Midbrain (tissue), 1 donor: ENCODE data around the gene PTPRK.

Source experiments
- DNase-seq: peaks from one replicate; lab custom pipeline; 2025; lab: John Stamatoyannopoulos, UW

Gene PTPRK

GRCh38 chr6:128515550-128516513, 4.6 kb downstream of the PTPRK start:
- peak; percentile 30 for DNase-seq

DNA sequence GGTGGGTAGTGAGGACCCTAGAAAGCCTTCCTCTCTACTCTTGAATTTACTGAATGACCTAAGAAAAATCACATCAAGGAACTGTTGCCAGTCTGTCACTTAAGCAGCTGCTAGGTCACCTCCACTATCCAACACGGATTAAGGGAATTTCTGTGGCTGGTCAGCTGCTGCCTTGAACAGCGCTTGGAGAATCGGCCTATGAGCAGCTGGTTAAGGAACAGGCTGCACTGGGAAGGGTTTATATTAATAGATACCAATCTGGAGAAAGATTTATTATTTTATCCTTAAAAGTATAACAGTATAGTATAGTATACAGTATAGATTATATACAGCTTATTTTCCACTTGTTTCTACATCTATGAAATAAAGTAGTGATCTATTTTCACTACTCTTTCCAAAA, 6.5 kb downstream of the PTPRK start:
- DNase-seq = peak; percentile 13

GRCh38 chr6:128512296-128512695, 8.1 kb downstream of the PTPRK start:
- DNase-seq = no peak

DNA sequence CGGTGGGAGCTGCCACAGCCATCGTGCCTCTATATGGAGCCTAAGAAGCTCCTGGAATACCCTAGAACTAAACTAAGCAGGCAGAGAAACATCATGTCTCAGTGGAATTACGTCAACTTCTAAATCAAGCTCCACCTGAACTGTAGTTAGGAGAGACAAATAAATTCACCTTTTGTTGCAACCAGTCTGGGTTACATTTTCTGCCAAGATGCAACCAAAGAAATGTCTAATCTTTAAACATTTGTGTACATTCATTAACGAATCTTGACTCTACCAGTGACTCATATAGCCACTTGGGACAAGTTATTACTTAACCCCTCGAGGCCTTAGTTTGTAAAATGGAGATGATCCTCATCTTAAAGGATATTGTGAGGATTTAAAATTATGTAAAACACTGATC, 8.9 kb downstream of the PTPRK start:
- DNase-seq = no peak

- DNase-seq = no peak
These were observed 10.7 kb downstream of the PTPRK start for GRCh38 chr6:128509709-128510108.

GRCh38 chr6:128508588-128509296, 11.7 kb downstream of the PTPRK start:
- peak; percentile 67 for DNase-seq

GRCh38 chr6:128507337-128508310, 12.8 kb downstream of the PTPRK start:
- DNase-seq = peak; percentile 25

- no peak for DNase-seq
These were observed 14.8 kb downstream of the PTPRK start for GRCh38 chr6:128505603-128506002.

- DNase-seq = no peak
These were observed 16.3 kb downstream of the PTPRK start for GRCh38 chr6:128504003-128504654.

- no peak for DNase-seq
These were observed 19.4 kb downstream of the PTPRK start for GRCh38 chr6:128500749-128501600.

- no peak for DNase-seq
These were observed 20.4 kb downstream of the PTPRK start for GRCh38 chr6:128500014-128500413.

GRCh38 chr6:128499079-128499731, 21.2 kb downstream of the PTPRK start:
- DNase-seq = no peak

- DNase-seq = peak; percentile 40
These were observed 22.2 kb downstream of the PTPRK start for GRCh38 chr6:128498234-128498633.

GRCh38 chr6:128495536-128496333, 24.7 kb downstream of the PTPRK start:
- no peak for DNase-seq

- DNase-seq = peak; percentile 40
These were observed 26.0 kb downstream of the PTPRK start for GRCh38 chr6:128494440-128494839.

- no peak for DNase-seq
These were observed 26.5 kb downstream of the PTPRK start for GRCh38 chr6:128493877-128494276.

DNA sequence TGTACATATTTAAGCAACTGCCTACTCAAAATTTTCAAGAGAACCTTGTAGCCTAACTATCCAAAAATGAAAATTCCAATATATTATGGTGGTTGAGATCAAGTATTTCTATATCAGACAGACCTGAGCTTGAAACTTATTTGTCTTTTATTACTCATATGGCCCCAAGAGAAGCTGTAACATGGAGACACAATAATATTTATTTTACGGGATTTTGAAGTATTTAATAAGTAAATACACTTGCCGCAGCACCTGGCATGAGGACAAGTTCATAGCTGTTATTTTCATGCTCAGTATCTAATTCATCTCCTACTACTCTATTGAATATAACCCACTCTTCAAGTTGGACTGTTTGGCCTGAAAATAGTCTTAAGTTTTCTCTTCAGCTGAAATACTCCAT, 28.0 kb downstream of the PTPRK start:
- DNase-seq = no peak

- DNase-seq = peak; percentile 55
These were observed 28.7 kb downstream of the PTPRK start for GRCh38 chr6:128491610-128492206.
